ENCODE results near the gene CDH26. TPM values are rescaled to one million over a fixed set of nuclear protein-coding genes. Genes with fewer than 3 reads are reported as not detected.

CDH26 gene
- total RNA-seq (2022; extraction: Qiagen RNA extraction): 0.04 to 0.27 TPM (median 0.22 TPM) in 4 of 5 replicates, not detected in the other

DNA sequence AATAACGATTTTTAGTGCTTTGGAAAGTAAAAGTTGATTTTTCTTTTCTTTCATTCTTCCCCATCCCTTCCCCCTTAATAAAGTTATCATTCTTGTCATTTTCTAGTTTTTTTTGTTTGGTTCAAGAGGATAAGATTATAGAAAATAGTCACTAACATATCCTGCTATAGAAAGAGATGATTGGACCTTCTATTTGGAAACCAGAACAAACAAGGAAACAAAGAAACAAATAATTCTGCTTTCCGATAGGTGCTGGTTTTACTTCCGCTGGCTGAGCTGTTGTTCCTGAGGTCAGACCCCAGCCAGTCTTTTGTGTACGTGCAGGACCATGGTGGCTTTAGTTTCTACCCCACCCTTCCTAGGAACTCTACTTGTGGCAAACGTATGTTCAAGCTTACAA lies at the start of gene CDH26:
CDH26 (plus strand) TSS at position 301 of the 400 bp plus-strand sequence. CDS start 304 bp downstream, outside the sequence.

DNA sequence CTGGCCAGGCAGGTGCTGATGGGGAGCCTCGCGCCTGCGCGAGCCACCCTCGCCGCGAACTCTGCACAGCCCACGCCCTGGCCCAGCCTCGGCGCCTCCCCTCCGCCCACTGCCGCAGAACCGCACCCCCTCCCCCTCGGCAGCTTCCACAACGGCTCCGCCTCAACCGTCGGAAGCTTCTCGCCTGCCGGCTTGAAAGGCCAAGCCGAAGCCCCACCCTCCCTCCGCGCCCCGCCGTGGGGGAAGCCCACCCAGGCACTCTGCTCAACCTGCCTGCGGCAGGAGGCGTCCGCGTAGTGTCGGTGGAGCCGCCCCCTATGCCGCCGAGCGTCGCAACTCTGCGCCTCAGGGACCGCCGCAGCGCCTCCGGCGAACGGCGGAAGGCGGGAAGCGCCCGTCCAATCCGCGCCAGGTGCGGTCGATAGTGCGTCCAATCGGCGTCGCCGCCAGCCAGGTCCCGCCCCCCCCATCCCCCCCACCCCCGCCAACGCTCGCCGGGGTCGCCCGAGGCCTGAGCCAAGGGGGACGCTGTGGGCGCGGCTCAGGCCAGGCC lies 24.9 kb upstream of the CDH26 start, which contains the start of gene SYCP2:
SYCP2 (minus strand) TSS at position 342 of the 553 bp plus-strand sequence. CDS start 11,224 bp downstream, outside the sequence.

DNA sequence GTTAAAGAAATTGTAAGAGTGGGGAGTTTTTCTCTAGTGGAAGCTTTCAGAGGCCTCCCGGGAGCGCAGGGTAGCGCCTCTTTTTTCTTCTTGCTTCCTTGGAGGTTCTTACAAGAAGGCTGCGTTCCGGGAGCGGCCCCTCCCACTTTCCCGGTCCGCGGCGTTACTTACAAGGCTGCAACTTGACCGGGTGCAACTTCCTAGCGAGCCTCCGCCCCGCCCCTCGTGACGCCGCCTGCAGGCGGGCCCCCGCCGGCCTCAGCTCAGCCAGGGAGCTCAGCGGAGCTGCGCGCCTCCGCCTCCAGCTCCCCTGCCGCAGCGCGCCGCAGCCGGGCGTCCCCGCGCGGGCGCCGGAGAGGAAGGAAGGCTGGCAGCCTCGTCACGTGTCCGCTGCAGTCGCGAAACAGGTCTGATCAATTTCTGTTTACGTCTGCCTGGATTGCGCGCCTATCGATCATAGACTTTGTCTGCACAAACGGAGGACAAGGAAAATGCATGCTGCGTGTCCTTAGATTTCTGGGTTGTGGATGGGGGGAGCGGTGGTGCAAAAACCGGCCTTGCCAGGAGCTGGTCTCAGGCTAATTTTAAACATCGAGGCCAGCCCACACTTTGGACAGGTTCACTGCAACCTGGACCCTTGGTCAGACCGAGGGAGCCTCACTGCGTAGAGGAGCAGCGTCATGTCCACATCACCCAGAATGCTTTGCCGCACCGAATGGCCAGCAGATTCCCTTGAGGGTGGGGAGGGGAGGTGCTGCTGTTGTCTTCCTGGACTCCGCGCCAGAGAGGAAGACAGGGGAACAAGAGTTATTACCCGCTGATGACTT lies 17.9 kb upstream of the CDH26 start, which contains the start of the genes FAM217B and PPP1R3D:
FAM217B (plus strand) TSS at position 261 of the 827 bp plus-strand sequence. CDS start 3,555 bp downstream, outside the sequence.
PPP1R3D (minus strand) TSS at position 177 of the 827 bp plus-strand sequence. CDS start 374 bp downstream, outside the sequence.

Other genes with a start within 250 kb of the CDH26 start
- gene SYCP2, start 24.8 kb upstream of the CDH26 start, total RNA-seq (2022; extraction: Qiagen RNA extraction): 0.12 to 0.62 TPM (median 0.36 TPM) in 5 replicates
- gene PPP1R3D, start 18.1 kb upstream of the CDH26 start, total RNA-seq (2022; extraction: Qiagen RNA extraction): 1.9 to 3.1 TPM (median 2.4 TPM) in 5 replicates
- 4.9 to 7.7 TPM (median 5.9 TPM) in 5 replicates for gene FAM217B, start 18.0 kb upstream of the CDH26 start, total RNA-seq (2022; extraction: Qiagen RNA extraction)

Data from A549 treated with Mapracorat at 1 μM for 4 hours (cell line).